ENCODE results near the gene CD300A.

GRCh38 chr17:74442670-74443515 is 23.5 kb upstream of the CD300A start:
- TF ChIP-seq POLR2A (IDR thresholded peaks at IDR 0.05; ENCODE audit: low read depth, low read length) (no peak), MAZ (IDR thresholded peaks at IDR 0.05; ENCODE audit: borderline replicate concordance, low read depth, low read length) (no peak), RFX5 (IDR thresholded peaks at IDR 0.05; ENCODE audit: low read depth, low read length) (no peak), CHD1 (IDR thresholded peaks at IDR 0.05; ENCODE audit: low read depth, low read length) (no peak), SMC3 (IDR thresholded peaks at IDR 0.05; ENCODE audit: low read depth, low read length) (no peak)
- TF ChIP-seq, protein P1, sequence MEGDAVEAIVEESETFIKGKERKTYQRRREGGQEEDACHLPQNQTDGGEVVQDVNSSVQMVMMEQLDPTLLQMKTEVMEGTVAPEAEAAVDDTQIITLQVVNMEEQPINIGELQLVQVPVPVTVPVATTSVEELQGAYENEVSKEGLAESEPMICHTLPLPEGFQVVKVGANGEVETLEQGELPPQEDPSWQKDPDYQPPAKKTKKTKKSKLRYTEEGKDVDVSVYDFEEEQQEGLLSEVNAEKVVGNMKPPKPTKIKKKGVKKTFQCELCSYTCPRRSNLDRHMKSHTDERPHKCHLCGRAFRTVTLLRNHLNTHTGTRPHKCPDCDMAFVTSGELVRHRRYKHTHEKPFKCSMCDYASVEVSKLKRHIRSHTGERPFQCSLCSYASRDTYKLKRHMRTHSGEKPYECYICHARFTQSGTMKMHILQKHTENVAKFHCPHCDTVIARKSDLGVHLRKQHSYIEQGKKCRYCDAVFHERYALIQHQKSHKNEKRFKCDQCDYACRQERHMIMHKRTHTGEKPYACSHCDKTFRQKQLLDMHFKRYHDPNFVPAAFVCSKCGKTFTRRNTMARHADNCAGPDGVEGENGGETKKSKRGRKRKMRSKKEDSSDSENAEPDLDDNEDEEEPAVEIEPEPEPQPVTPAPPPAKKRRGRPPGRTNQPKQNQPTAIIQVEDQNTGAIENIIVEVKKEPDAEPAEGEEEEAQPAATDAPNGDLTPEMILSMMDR (conservative IDR thresholded peaks at IDR 0.05; ENCODE audit: low read depth, low read length) = no peak

Measured in IMR-90 (cell line).